T-cell (primary cell): ENCODE measurements around the gene AMZ2. TPM values are rescaled to one million over a fixed set of nuclear protein-coding genes. Genes with fewer than 3 reads are reported as not detected.

Experiments
- ATAC-seq, 4 experiments: fragments of 200-7000 bp in 3 of 4; fragments of 150-1000 bp in 1 of 4; cut with Tn5 transposase; replicated peaks in 1 of 4; 1 replicate in 3 of 4; 2 replicates in 1 of 4; pipeline ENCODE4 v1.10.0; 2021; ENCODE audit warnings: moderate library complexity in 3 of 4, mild to moderate bottlenecking in 2 of 4, moderate number of reproducible peaks in 1 of 4
- CTCF ChIA-PET, 2 donors: fragments of 300-600 bp; sonication (Branson Sonifier 250); formaldehyde crosslinking; loops; one replicate each; lab custom pipeline; 2022; ENCODE audit warnings: antibody characterized with exemption in 2 of 2; lab: Charles Lee
- POLR2A ChIA-PET, 2 donors: fragments of 300-600 bp; sonication (Branson Sonifier 250); formaldehyde crosslinking; loops; one replicate each; lab custom pipeline; 2022; ENCODE audit warnings: antibody characterized with exemption in 2 of 2; lab: Charles Lee
- DNase-seq, 35 experiments: peaks; one replicate each; pipeline versions ENCODE4 v3.0.0 to v3.0.0-alpha.2; 2013 to 2023
- H3K27ac ChIP-seq: one replicate; pipeline ENCODE4 v1.5.1; 2013; ENCODE audit warnings: low read length
- H3K27me3 ChIP-seq, 2 experiments: replicated peaks in 1 of 2; 1 replicate in 1 of 2; 2 replicates in 1 of 2; pipeline versions ENCODE4 v1.6.1 to v1.7.0; 2013; ENCODE audit warnings: low read length in 1 of 2, mixed read lengths in 1 of 2; ENCODE audit not compliant: control insufficient read depth in 2 of 2, insufficient read depth in 2 of 2; ENCODE audit errors: extremely low read depth in 1 of 2
- H3K36me3 ChIP-seq, 2 donors: 1 replicate in 1 of 2; 2 replicates in 1 of 2; pipeline versions ENCODE4 v1.6.1 to v1.7.0; 2013; ENCODE audit warnings: low read length in 1 of 2; ENCODE audit not compliant: control insufficient read depth in 2 of 2, insufficient read depth in 1 of 2; ENCODE audit errors: extremely low read depth in 1 of 2
- H3K4me1 ChIP-seq, 2 experiments: 1 replicate in 1 of 2; 2 replicates in 1 of 2; pipeline versions ENCODE4 v1.6.1 to v1.7.0; 2013; ENCODE audit warnings: low read length in 2 of 2, mixed read lengths in 1 of 2; ENCODE audit not compliant: insufficient read depth in 2 of 2, control insufficient read depth in 1 of 2; ENCODE audit errors: extremely low read depth in 1 of 2
- H3K4me3 ChIP-seq, 2 donors: 1 replicate in 1 of 2; 2 replicates in 1 of 2; pipeline versions ENCODE4 v1.5.1 to v1.7.0; 2013; ENCODE audit warnings: mild to moderate bottlenecking in 2 of 2, low read length in 1 of 2, moderate library complexity in 1 of 2; ENCODE audit not compliant: control insufficient read depth in 1 of 2; ENCODE audit errors: extremely low read depth in 1 of 2
- H3K9me3 ChIP-seq: 2 replicates; pipeline ENCODE4 v1.7.0; 2013
- H3K27ac Mint-ChIP-seq, 2 donors: one replicate each; pipeline ENCODE4 v1.8.0; 2020 to 2021; ENCODE audit warnings: mild to moderate bottlenecking in 2 of 2, mixed read lengths in 2 of 2
- H3K27me3 Mint-ChIP-seq, 2 donors: one replicate each; pipeline ENCODE4 v1.8.0; 2021 to 2022; ENCODE audit warnings: mixed read lengths in 2 of 2
- H3K36me3 Mint-ChIP-seq: one replicate; pipeline ENCODE4 v1.8.0; 2021; ENCODE audit warnings: mixed read lengths
- H3K4me1 Mint-ChIP-seq, 3 donors: one replicate each; pipeline ENCODE4 v1.8.0; 2020 to 2022; ENCODE audit warnings: mixed read lengths in 3 of 3, mild to moderate bottlenecking in 1 of 3
- H3K4me3 Mint-ChIP-seq, 3 donors: one replicate each; pipeline ENCODE4 v1.8.0; 2020 to 2022; ENCODE audit warnings: mild to moderate bottlenecking in 3 of 3, mixed read lengths in 3 of 3, moderate library complexity in 3 of 3
- H3K9me3 Mint-ChIP-seq, 3 donors: one replicate each; pipeline ENCODE4 v1.8.0; 2020 to 2022; ENCODE audit warnings: mixed read lengths in 3 of 3
- WGBS: methylation state at CpG from one replicate; pipeline ENCODE4 v1.1.5; 2013; ENCODE audit warnings: missing lambda C conversion rate; ENCODE audit not compliant: insufficient coverage; 5-methylcytosine and 5-hydroxymethylcytosine counted together
- total RNA-seq, 35 experiments: library from RNA in 6 of 35; stranded (reverse) in 6 of 35; fragments of 120-200 nt in 1 of 35; gene quantifications; one replicate each; pipeline versions ENCODE4 v1.2.1 to v1.2.4 and lab custom pipeline; 2013 to 2026

Gene AMZ2
- total RNA-seq, 5 donors from 2014 or later (not counting 1 experiment from before 2014, with no cell fraction given) = 50.9 to 81.8 (median 60.5) TPM

DNA sequence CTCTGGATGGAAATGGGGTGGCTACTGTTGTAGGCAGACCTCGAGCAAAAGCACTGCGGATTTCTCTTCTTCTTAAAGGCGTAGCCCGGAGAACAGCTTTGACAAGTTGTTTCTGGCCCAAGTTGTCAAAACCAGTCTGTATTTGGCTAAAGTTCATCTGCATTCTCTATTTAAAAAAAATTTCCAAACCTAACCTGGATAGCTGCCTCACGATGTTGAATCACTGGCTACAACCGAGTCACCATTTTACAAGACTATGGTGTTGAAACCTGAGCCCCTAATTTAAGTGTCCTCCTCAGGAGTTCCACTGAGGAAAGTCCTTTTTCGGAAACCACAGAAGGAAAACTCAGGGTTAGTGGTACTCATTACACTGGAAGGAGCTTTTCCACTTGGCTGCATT is 41.6 kb downstream of the AMZ2 start:
- peaks cover 46 to 65% (median 49%) of the 10 kb centered on the region in 3 donors for H3K4me1 Mint-ChIP-seq
- ATAC-seq = no peak
- ChIA-PET POLR2A (interaction anchor here in 1 of 2 donors (0.5 to 1.0 kb wide), 4 partner anchors 66 to 254 kb away, joined by 3 to 10 read pairs (median 4); partner anchors contain the start of gene KPNA2), CTCF (interaction anchor here (0.6 to 1.4 kb wide), 7 partner anchors 14 to 178 kb away, joined by 3 to 6 read pairs (median 5); partner anchors contain the start of gene WIPI1 (in 1 of the 2))
- DNase-seq = no peak
- H3K27me3 ChIP-seq = no peaks in the 10 kb centered on the region
- H3K27me3 Mint-ChIP-seq = no peaks in the 10 kb centered on the region
- peaks cover 15 to 53% of the 10 kb centered on the region in 2 experiments for H3K4me1 ChIP-seq
- H3K9me3 Mint-ChIP-seq = no peaks in the 10 kb centered on the region
- no peaks in the 10 kb centered on the region for H3K9me3 ChIP-seq
- peak overlapping the region; percentile 96 to 99 for H3K27ac Mint-ChIP-seq
- peak overlapping the region; percentile 98 to 99 (median 98) for H3K4me3 Mint-ChIP-seq
- WGBS = 97% methylated on average over 4 of the region's 7 CpGs
- no peaks in the 10 kb centered on the region for H3K36me3 ChIP-seq
- H3K36me3 Mint-ChIP-seq = no peaks in the 10 kb centered on the region
- H3K4me3 ChIP-seq = peak overlapping the region; percentile 84 to 95
- H3K27ac ChIP-seq = peak overlapping the region; percentile 97

DNA sequence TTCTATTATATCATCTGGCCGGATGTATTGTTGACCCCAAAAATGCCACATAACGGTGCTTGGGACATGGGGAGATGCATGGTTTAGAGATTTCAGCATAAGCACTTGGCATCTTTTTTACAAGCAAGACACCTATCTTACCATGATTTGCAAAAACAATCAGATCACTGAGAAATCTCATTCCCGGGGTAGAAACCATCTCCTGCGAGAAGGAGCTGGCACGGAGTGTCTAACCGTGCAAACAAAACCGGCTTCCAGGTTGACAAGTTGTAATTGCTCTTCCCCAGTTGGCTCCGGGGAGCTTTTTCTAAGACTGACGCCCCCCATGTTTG is 42.1 kb downstream of the AMZ2 start:
- no peak for ATAC-seq
- peaks cover 15 to 58% of the 10 kb centered on the region in 2 experiments for H3K4me1 ChIP-seq
- no peaks in the 10 kb centered on the region for H3K27me3 ChIP-seq
- Mint-ChIP-seq H3K9me3 (no peaks in the 10 kb centered on the region), H3K4me1 (peaks cover 49 to 67% (median 53%) of the 10 kb centered on the region in 3 donors), H3K4me3 (peak overlapping the region; percentile 98 to 99 (median 98)), H3K36me3 (no peaks in the 10 kb centered on the region), H3K27ac (peak overlapping the region; percentile 96 to 99), H3K27me3 (no peaks in the 10 kb centered on the region)
- POLR2A ChIA-PET = interaction anchor here in 1 of 2 donors (0.5 to 1.0 kb wide), 5 partner anchors 65 to 254 kb away, joined by 3 to 10 read pairs (median 4); partner anchors contain the start of gene KPNA2
- no peaks in the 10 kb centered on the region for H3K9me3 ChIP-seq
- peak overlapping the region; percentile 97 for H3K27ac ChIP-seq
- H3K4me3 ChIP-seq = peak overlapping the region; percentile 84 to 95
- H3K36me3 ChIP-seq = no peaks in the 10 kb centered on the region
- WGBS = 0% methylated on average over 4 of the region's 9 CpGs
- DNase-seq = peak in 2 of 35 experiments; percentile 9 to 14
- CTCF ChIA-PET = interaction anchor here (0.6 to 1.2 kb wide), 6 partner anchors 84 to 177 kb away, joined by 3 to 6 read pairs (median 4); partner anchors contain the start of gene WIPI1 (in 1 of the 2)

DNA sequence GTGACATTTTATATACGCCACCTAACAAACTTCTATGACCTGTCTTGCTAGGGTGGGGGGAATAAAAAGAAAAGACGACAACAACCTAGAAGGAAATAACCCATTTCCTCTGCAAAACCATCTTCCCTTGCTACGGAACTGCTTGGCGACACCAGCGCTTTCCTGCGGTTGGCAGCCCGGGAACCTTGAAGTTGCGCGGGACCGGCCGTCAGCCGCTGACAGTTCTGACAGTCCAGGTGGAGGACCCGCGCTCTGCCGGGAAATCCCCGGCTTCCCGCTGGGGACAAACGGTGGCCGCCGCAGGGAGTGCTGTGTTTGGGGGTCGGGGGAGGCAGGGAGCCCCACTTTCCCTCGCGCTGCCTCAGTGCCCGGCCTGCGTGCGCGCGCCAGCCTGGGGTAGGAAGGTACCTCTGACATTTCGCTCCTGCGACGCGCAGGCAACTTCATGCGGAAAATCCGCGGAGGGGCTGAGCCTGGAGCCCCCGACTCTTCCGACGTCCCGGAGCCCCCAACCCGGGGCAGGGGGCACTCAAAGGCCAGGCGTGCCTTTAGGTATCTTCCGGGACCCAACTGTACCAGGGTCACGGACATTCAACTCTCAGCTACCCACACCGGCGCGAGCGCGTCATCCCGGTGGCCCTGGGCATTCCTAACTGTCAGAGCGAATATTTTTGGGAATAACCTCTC is 42.6 kb downstream of the AMZ2 start:
- WGBS = under 1% methylated on average over 47 of the region's 50 CpGs
- peak in 1 of 4 experiments; percentile 18 for ATAC-seq

DNA sequence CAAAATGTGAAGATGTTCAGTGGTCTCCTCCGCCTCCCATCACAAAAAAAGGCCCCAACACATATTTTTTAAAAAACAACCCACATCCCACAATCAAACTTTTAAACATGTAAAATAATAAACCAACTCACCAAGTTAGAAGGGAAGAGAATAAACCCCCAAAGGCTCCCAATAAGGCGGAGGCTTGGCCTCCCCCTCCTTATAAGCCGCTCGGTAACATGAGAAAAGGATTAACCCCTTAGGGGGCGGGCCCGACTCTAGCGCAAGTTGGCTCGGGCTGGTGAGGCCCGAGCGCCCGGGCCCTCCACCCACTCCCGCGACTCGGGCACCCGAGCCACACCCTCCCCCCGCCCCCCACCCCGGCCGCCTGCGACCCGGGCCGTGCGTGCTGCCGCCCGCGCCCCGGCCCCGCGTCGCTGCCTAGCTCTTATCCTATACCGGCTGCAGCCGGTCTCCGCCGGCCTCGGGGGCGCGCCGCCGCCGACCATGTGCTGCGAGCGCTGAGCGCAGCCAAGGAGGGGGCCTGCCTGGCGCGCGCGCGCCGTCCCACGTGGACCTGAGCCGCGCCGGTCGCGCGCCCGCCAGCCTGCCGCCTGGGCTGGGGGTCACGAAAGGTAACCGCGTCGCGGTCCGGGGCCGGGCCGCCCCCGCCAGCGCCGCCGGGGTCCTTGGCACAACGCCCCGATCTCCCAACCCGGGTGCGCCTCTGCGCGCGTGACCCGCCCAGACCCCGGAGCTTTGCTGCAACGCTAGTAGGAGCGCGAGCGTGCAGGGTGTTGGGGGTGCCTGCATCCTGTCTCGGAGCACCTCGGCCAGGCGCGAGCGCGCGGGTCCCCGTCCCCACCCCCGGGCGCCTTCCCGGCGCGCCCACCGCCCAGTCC is 43.4 kb downstream of the AMZ2 start, which contains the start of the genes ARSG and SLC16A6:
TSS of gene ARSG (plus strand) at position 541 of the 881 bp plus-strand sequence. CDS start 15,999 bp downstream, outside the sequence.
TSS of gene SLC16A6 (minus strand) at position 173 of the 881 bp plus-strand sequence. CDS start 12,807 bp downstream, outside the sequence.
- WGBS = under 1% methylated on average over 79 of the region's 96 CpGs
- peak within 1 kb of the TSS; percentile 98 to 99 (median 98) for H3K4me3 Mint-ChIP-seq
- no peaks in the 10 kb centered on the region for H3K36me3 Mint-ChIP-seq
- no peaks in the 10 kb centered on the region for H3K27me3 ChIP-seq
- H3K9me3 ChIP-seq = no peaks in the 10 kb centered on the region
- POLR2A ChIA-PET = interaction anchor here (0.6 to 0.7 kb wide), 6 partner anchors 42 to 176 kb away, joined by 3 to 4 read pairs (median 3); no protein-coding TSS in a partner anchor
- H3K27ac Mint-ChIP-seq = peak within 1 kb of the TSS; percentile 96 to 99
- peak within 1 kb of the TSS; percentile 84 to 95 for H3K4me3 ChIP-seq
- CTCF ChIA-PET = interaction anchor here in 1 of 2 donors (0.6 to 0.7 kb wide), 2 partner anchors 36 to 110 kb away, joined by 5 read pairs; no protein-coding TSS in a partner anchor
- no peaks in the 10 kb centered on the region for H3K36me3 ChIP-seq
- DNase-seq = peak; percentile 76 to 93 (median 83)
- no peaks in the 10 kb centered on the region for H3K9me3 Mint-ChIP-seq
- ATAC-seq = peak; percentile 59 to 64 (median 62)
- peaks cover 18 to 69% of the 10 kb centered on the region in 2 experiments for H3K4me1 ChIP-seq
- H3K27ac ChIP-seq = peak within 1 kb of the TSS; percentile 97
- peaks cover 53 to 72% (median 61%) of the 10 kb centered on the region in 3 donors for H3K4me1 Mint-ChIP-seq
- no peaks in the 10 kb centered on the region for H3K27me3 Mint-ChIP-seq

More for the DNA sequence above, 42.6 kb downstream of the AMZ2 start:
- POLR2A ChIA-PET = interaction anchor here (0.5 to 1.0 kb wide), 8 partner anchors 41 to 255 kb away, joined by 3 to 10 read pairs (median 4); partner anchors contain the start of gene KPNA2 (in 1 of the 2)
- Histone ChIP-seq H3K36me3 (no peaks in the 10 kb centered on the region), H3K9me3 (no peaks in the 10 kb centered on the region), H3K27me3 (no peaks in the 10 kb centered on the region), H3K27ac (peak overlapping the region; percentile 97), H3K4me1 (peaks cover 15 to 62% of the 10 kb centered on the region in 2 experiments), H3K4me3 (peak overlapping the region; percentile 84 to 95)
- Mint-ChIP-seq H3K4me3 (peak overlapping the region; percentile 98 to 99 (median 98)), H3K9me3 (no peaks in the 10 kb centered on the region), H3K27ac (peak overlapping the region; percentile 96 to 99), H3K36me3 (no peaks in the 10 kb centered on the region), H3K27me3 (no peaks in the 10 kb centered on the region), H3K4me1 (peaks cover 50 to 70% (median 57%) of the 10 kb centered on the region in 3 donors)
- DNase-seq = peak; percentile 41 to 83 (median 62)
- CTCF ChIA-PET = interaction anchor here in 1 of 2 donors (0.6 to 1.2 kb wide), 6 partner anchors 36 to 177 kb away, joined by 3 to 5 read pairs (median 5); partner anchors contain the start of gene WIPI1

DNA sequence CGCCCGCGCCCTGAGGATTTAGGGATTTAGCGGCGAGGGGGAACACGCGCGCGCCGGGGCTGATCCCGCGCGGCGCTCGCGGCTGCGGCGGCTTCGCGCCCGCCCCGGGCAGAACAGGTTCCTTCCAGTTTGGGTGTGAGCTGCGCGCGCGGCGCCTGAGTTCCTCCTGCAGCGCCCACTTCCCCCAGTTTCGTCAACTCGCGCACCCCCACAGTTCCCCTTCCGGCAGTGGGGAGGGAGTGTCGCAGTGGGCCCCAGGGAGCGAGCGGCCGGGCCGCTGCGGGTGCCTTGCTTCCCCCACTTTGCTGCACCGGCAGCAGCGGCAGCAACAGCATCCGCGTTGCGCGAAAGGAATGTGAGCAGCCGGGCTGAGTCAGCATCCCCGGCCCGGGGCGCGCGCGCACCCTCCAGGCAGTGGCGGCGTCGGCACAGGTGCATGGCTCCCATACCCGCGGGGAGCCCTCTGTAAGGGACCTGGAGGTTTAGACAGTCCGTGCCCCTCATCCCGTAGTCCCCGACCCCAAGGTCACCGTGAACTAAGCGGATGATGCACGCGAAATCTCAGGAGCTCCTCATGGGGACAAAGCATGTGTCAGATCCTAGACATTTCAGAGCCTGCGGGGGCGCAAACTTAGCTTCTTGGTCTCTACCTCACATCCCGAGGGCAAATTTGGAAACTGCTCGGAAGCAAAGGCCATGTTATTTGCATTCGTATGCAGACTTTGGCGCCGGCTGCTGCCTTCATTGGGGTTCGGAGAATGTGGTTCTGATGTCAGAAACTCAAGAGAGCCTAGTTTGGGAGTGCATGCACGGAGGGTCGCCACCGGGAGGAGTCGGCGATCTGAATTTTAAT is 44.2 kb downstream of the AMZ2 start:
- Histone ChIP-seq H3K9me3 (no peaks in the 10 kb centered on the region), H3K4me3 (peak overlapping the region; percentile 62 to 66), H3K4me1 (peaks cover 27 to 78% of the 10 kb centered on the region in 2 experiments), H3K36me3 (no peaks in the 10 kb centered on the region), H3K27me3 (no peaks in the 10 kb centered on the region), H3K27ac (peak overlapping the region; percentile 88)
- Mint-ChIP-seq H3K27ac (peak overlapping the region; percentile 92), H3K4me1 (peaks cover 62 to 76% (median 69%) of the 10 kb centered on the region in 3 donors), H3K27me3 (no peaks in the 10 kb centered on the region), H3K4me3 (peak overlapping the region; percentile 78 to 99 (median 83)), H3K9me3 (no peaks in the 10 kb centered on the region), H3K36me3 (no peaks in the 10 kb centered on the region)
- ATAC-seq = peak; percentile 75 to 79 (median 76)
- ChIA-PET POLR2A (interaction anchor here (0.7 to 1.1 kb wide), 4 partner anchors 55 to 175 kb away, joined by 3 to 4 read pairs (median 3); no protein-coding TSS in a partner anchor), CTCF (interaction anchor here in 1 of 2 donors (0.7 kb wide), 1 partner anchor 110 kb away, joined by 4 read pairs; no protein-coding TSS in a partner anchor)
- DNase-seq = peak; percentile 89 to 97 (median 95)
- 3% methylated on average over 71 of the region's 76 CpGs for WGBS
